HCT116 (cell line): ENCODE results near the gene ADARB2. TPM values are rescaled to one million over a fixed set of nuclear protein-coding genes. Genes with fewer than 3 reads are reported as not detected.

ENCODE experiments used
- ATAC-seq: fragments of 200-7000 bp; cut with Tn5 transposase; 2 replicates; pipeline ENCODE4 v1.9.1; 2020; ENCODE audit warnings: mild to moderate bottlenecking, moderate library complexity
- BruUV-seq: library from RNA; stranded (reverse); fragments of 400-500 nt; replicated peaks from 2 replicates; lab custom pipeline; 2021; lab: Mats Ljungman, UMichigan
- CTCF ChIA-PET: fragments of 300-600 bp; sonication (Branson Sonifier 250); formaldehyde crosslinking; loops from one replicate; lab custom pipeline; 2021; ENCODE audit warnings: antibody characterized with exemption; lab: Charles Lee
- POLR2A ChIA-PET: fragments of 300-600, 350-600 bp; sonication (Branson Sonifier 250); formaldehyde crosslinking; loops from one replicate; lab custom pipeline; 2021; ENCODE audit warnings: antibody characterized with exemption; lab: Charles Lee
- RAD21 ChIA-PET, 2 experiments: fragments of 300-600 bp; sonication (Branson Sonifier 250); formaldehyde crosslinking; loops; one replicate each; lab custom pipeline; 2023; ENCODE audit warnings: low total read pairs in 2 of 2; ENCODE audit not compliant: uncharacterized antibody in 2 of 2, unreplicated experiment in 2 of 2, low non-redundant PET in 1 of 2; lab: Charles Lee
- DNase-seq: peaks from one replicate; pipeline ENCODE4 v3.0.0-alpha.2; 2010; ENCODE audit warnings: low read depth, low spot score
- H2AFZ ChIP-seq: fragments of 200-600 bp; shearing (Covaris generic), sonication (generic); 2 replicates; pipeline ENCODE4 v1.6.1; 2017; ENCODE audit warnings: low read depth, mixed run types, mixed read lengths, antibody characterized with exemption, low read length; ENCODE audit not compliant: poor library complexity, severe bottlenecking
- H3K27ac ChIP-seq: 2 replicates; pipeline ENCODE4 v1.5.1; 2012; ENCODE audit warnings: low read depth, low read length
- H3K27me3 ChIP-seq: fragments of 200-600 bp; sonication (generic); 2 replicates; pipeline ENCODE4 v1.6.1; 2016; ENCODE audit warnings: mixed run types, low read length, mixed read lengths; ENCODE audit not compliant: insufficient read depth
- H3K36me3 ChIP-seq, 2 experiments: fragments of 200-500 bp in 1 of 2; fragments of 200-600 bp in 1 of 2; sonication (Bioruptor generic) in 1 of 2; sonication (generic) in 1 of 2; 2 replicates each; pipeline versions ENCODE4 v1.5.1 to v1.6.1; 2014 to 2016; ENCODE audit warnings: low read length in 2 of 2, inconsistent platforms in 1 of 2, mixed read lengths in 1 of 2, mixed run types in 1 of 2; ENCODE audit not compliant: insufficient read depth in 2 of 2, control insufficient read depth in 1 of 2
- H3K4me1 ChIP-seq, 2 experiments: fragments of 200-600 bp in 1 of 2; sonication (generic) in 1 of 2; 2 replicates each; pipeline versions ENCODE4 v1.5.1 to v1.6.1; 2012 to 2017; ENCODE audit warnings: low read length in 2 of 2, inconsistent platforms in 1 of 2, mild to moderate bottlenecking in 1 of 2, mixed read lengths in 1 of 2, mixed run types in 1 of 2, moderate library complexity in 1 of 2; ENCODE audit not compliant: insufficient read depth in 2 of 2, control insufficient read depth in 1 of 2
- H3K4me2 ChIP-seq: fragments of 200-600 bp; sonication (generic); 2 replicates; pipeline ENCODE4 v1.6.1; 2017; ENCODE audit warnings: mixed run types, low read length, mixed read lengths
- H3K4me3 ChIP-seq, 2 experiments: fragments of 200-600 bp in 1 of 2; sonication (generic) in 1 of 2; replicated peaks in 1 of 2; 2 replicates each; pipeline ENCODE4 v1.5.1; 2011 to 2016; ENCODE audit warnings: low read length in 2 of 2, control low read depth in 1 of 2, low read depth in 1 of 2, mild to moderate bottlenecking in 1 of 2, mixed read lengths in 1 of 2, mixed run types in 1 of 2
- H3K79me2 ChIP-seq: fragments of 200-600 bp; sonication (generic); 2 replicates; pipeline ENCODE4 v1.6.1; 2017; ENCODE audit warnings: mild to moderate bottlenecking, mixed run types, low read length, moderate library complexity, mixed read lengths; ENCODE audit not compliant: insufficient read depth
- H3K9ac ChIP-seq: fragments of 200-600 bp; sonication (generic); 2 replicates; pipeline ENCODE4 v1.6.1; 2016; ENCODE audit warnings: low read length, mixed read lengths
- H3K9me2 ChIP-seq: fragments of 200-600 bp; sonication (generic), shearing (Covaris generic); 2 replicates; pipeline ENCODE4 v1.6.1; 2017; ENCODE audit warnings: mixed run types, mild to moderate bottlenecking, moderate library complexity; ENCODE audit not compliant: insufficient read depth
- H3K9me3 ChIP-seq, 2 experiments: fragments of 200-500 bp in 1 of 2; fragments of 200-600 bp in 1 of 2; sonication (Bioruptor generic) in 1 of 2; sonication (generic) in 1 of 2; 2 replicates each; pipeline ENCODE4 v1.6.1; 2014 to 2017; ENCODE audit warnings: low read length in 2 of 2, mixed read lengths in 2 of 2, inconsistent platforms in 1 of 2, low read depth in 1 of 2, mild to moderate bottlenecking in 1 of 2, mixed run types in 1 of 2, moderate library complexity in 1 of 2; ENCODE audit not compliant: control insufficient read depth in 1 of 2, insufficient read depth in 1 of 2
- H4K20me1 ChIP-seq: fragments of 200-600 bp; sonication (generic), shearing (Covaris generic); 2 replicates; pipeline ENCODE4 v1.6.1; 2017; ENCODE audit warnings: mixed run types, mild to moderate bottlenecking, moderate library complexity; ENCODE audit not compliant: insufficient read depth
- CEBPB ChIP-seq: IDR thresholded peaks from 2 replicates; pipeline ENCODE4 v1.6.1; 2012; ENCODE audit warnings: low read depth
- EZH2 ChIP-seq: fragments of 200-600 bp; sonication (generic); IDR thresholded peaks from 2 replicates; pipeline ENCODE4 v1.6.1; 2017; ENCODE audit warnings: antibody characterized with exemption, mixed run types
- POLR2A ChIP-seq: IDR thresholded peaks from 2 replicates; pipeline ENCODE4 v1.7.0; 2011; ENCODE audit warnings: borderline replicate concordance; ENCODE audit not compliant: insufficient read depth, insufficient read length; ENCODE audit errors: extremely low read depth
- RAD21 ChIP-seq: IDR thresholded peaks from 2 replicates; pipeline ENCODE4 v1.6.1; 2012; ENCODE audit warnings: low read depth, mild to moderate bottlenecking
- SIN3A ChIP-seq: IDR thresholded peaks from 2 replicates; pipeline ENCODE4 v1.6.1; 2012; ENCODE audit warnings: low read depth
- SP1 ChIP-seq: IDR thresholded peaks from 2 replicates; pipeline ENCODE4 v1.6.1; 2012; ENCODE audit warnings: low read depth
- ZFX ChIP-seq: fragments of 450-650 bp; IDR thresholded peaks from 2 replicates; pipeline ENCODE4 v1.6.1; 2017
- intact Hi-C: fragments of 100-400 bp; cut with micrococcal nuclease; formaldehyde crosslinking; loops from 2 replicates; pipeline ENCODE4 v1.10.0; 2022
- total RNA-seq: library from RNA; stranded (reverse); gene quantifications from one replicate; pipeline ENCODE4 v1.2.1, GENCODE V29; 2021; ENCODE audit not compliant: unreplicated experiment
- TF ChIP-seq, protein P1 (sequence below): IDR thresholded peaks from 2 replicates; pipeline ENCODE4 v1.6.1; 2012
- TF ChIP-seq, protein P2 (sequence below): IDR thresholded peaks from 2 replicates; pipeline ENCODE4 v1.6.1; 2012; ENCODE audit warnings: low read depth

ADARB2 gene
- total RNA-seq, 1 experiment from 2014 or later = not detected

DNA sequence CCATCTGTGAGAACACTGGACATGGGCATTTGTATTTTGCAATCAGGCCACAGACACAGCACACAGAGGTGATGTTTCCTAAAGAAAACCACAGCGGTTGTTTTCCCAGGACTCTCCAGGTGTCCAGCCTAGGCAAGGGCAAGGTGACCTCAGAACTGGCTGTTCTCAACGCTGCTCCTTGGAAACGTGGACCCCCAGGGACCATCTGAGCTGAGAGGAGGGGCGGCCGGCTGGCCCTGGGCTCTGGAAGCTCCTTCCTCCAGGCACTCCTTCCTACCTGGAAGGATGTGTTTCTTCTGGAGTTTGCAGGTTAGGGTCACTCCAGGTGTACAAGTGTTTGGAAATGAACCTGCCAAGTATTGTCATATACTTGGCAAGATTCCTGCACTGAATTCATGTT lies 103.1 kb downstream of the ADARB2 start:
- H3K9me3 ChIP-seq = no peaks in the 10 kb centered on the region
- BruUV-seq = no TSS peak
- intact Hi-C loops = no loop called here
- no peak overlapping the region for H3K4me3 ChIP-seq
- no peaks in the 10 kb centered on the region for H3K9me2 ChIP-seq
- H3K36me3 ChIP-seq = no peaks in the 10 kb centered on the region
- TF ChIP-seq CEBPB (no peak), RAD21 (no peak), ZFX (no peak), SP1 (no peak), SIN3A (no peak), EZH2 (no peak), POLR2A (no peak)
- TF ChIP-seq, protein P1, sequence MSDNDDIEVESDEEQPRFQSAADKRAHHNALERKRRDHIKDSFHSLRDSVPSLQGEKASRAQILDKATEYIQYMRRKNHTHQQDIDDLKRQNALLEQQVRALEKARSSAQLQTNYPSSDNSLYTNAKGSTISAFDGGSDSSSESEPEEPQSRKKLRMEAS = no peak
- TF ChIP-seq, protein P2, sequence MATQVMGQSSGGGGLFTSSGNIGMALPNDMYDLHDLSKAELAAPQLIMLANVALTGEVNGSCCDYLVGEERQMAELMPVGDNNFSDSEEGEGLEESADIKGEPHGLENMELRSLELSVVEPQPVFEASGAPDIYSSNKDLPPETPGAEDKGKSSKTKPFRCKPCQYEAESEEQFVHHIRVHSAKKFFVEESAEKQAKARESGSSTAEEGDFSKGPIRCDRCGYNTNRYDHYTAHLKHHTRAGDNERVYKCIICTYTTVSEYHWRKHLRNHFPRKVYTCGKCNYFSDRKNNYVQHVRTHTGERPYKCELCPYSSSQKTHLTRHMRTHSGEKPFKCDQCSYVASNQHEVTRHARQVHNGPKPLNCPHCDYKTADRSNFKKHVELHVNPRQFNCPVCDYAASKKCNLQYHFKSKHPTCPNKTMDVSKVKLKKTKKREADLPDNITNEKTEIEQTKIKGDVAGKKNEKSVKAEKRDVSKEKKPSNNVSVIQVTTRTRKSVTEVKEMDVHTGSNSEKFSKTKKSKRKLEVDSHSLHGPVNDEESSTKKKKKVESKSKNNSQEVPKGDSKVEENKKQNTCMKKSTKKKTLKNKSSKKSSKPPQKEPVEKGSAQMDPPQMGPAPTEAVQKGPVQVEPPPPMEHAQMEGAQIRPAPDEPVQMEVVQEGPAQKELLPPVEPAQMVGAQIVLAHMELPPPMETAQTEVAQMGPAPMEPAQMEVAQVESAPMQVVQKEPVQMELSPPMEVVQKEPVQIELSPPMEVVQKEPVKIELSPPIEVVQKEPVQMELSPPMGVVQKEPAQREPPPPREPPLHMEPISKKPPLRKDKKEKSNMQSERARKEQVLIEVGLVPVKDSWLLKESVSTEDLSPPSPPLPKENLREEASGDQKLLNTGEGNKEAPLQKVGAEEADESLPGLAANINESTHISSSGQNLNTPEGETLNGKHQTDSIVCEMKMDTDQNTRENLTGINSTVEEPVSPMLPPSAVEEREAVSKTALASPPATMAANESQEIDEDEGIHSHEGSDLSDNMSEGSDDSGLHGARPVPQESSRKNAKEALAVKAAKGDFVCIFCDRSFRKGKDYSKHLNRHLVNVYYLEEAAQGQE = no peak
- H4K20me1 ChIP-seq = no peaks in the 10 kb centered on the region
- no peak for ATAC-seq
- no peak overlapping the region for H3K27ac ChIP-seq
- H3K79me2 ChIP-seq = no peaks in the 10 kb centered on the region
- POLR2A ChIA-PET = no interaction called here
- CTCF ChIA-PET = no interaction called here
- H3K4me1 ChIP-seq = no peaks in the 10 kb centered on the region
- RAD21 ChIA-PET = no interaction called here
- no peak overlapping the region for H3K9ac ChIP-seq
- peaks cover 4% of the 10 kb centered on the region; the same call in 1 of the 2 replicates for H3K27me3 ChIP-seq
- no peak for DNase-seq
- H3K4me2 ChIP-seq = no peak overlapping the region
- H2AFZ ChIP-seq = no peak overlapping the region
